ENCODE measurements around the gene CCDC32.
A peak's percentile ranks its signal among the peaks of the same experiment; 100 is the strongest.
"Not testable (repeated sequence)": the region's sequence is repeated elsewhere in the genome, so short reads cannot be mapped to it uniquely, and the experiment has no call there.

CCDC32 gene, protein sequence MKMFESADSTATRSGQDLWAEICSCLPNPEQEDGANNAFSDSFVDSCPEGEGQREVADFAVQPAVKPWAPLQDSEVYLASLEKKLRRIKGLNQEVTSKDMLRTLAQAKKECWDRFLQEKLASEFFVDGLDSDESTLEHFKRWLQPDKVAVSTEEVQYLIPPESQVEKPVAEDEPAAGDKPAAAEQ
- total RNA-seq: 17.0 to 49.8 (median 27.3) reads per million in 18 experiments

DNA sequence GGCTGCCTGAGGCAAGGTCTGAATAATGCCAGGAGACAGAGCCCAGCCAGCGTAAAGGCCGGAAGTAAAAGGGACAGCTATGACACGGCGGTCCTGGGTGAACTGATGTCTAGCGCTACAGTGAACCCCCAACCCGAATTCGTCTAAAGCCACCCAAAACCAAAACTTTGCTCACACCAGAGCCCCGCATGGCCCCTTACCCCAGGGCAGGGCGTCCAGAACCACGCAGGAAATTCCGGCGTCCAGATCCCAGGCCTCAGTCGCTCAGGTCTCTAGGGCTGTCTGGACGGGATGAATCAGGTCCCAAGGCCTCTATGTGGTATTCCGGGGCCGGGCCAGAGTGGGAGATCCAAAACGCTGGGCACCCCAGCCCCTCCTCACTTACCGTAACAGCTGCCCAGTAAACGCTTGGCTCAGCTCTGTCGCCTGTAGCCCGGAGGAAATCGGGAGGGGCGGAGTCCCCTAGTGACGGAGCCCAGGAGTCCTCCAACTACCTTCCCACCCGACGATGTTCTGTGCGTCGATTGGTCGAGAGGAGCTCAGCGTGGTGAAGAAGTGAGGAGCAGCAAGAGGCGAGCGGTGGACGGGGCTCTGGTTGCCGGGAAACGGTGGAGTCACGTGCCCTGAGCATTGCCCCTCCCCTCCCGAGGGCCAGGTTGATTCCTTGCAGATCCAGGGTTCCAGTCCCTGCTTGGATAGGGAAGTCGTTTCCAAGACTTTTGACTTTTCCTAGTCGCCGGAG lies at the start of gene CCDC32:
TSS of gene CCDC32 (minus strand) at position 452 of the 742 bp plus-strand sequence. CDS start 2,027 bp downstream, outside the sequence.
- peak; percentile 98 for DNase-seq

DNA sequence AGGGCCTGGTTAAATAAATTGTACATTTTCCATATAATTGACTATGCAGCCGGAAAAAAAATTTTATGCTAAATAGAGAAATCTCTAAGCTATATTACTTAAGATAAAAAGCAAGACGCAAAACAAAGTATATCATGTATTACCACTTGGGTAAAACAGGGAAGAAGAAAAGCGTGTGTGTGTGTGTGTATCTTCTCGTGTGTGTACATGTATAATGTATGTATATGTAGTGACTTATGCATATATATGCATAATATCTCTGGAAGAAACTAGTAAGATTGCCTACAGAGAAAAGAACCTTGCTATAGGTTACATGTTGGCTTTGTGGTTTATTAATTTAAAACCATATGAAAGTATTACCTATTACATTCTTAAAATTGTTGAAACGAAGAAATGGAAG lies 48.2 kb upstream of the CCDC32 start:
- DNase-seq: no peak

DNA sequence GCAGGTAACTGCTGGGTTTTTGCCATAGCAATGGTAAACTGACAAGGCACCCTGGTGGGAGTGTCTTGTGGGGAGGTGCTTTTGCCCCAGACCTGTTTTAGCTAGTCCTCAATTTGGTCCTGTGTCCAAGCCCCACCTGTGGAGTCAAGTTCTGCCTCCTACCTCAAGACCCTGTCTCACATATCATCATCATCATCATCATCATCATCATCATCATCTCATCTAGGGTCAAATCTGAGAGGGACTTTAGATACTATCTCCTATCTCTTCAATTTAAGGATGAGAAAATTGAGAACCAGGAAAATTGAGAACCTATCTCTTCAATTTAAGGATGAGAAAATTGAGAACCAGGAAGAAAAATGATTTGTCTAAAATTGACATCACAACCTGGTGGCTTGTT lies 39.1 kb upstream of the CCDC32 start:
- no peak for DNase-seq

DNA sequence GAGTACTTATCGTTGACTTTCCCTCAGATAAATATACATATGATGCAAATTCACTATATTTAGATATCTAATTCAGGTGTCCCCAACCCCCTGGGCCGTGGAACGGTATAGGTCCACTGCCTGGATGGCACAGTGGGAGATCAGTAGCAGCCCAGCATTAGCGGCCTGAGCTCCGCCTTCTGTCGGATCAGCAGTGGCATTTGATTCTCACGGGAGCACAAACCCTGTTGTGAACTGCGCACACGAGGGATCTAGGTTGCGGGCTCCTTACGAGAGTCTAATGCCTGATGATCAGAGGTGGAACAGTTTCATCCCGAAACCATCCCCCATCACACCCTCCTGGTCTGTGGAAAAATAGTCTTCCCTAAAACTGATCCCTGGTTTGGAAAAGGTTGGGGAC lies 36.1 kb upstream of the CCDC32 start:
- DNase-seq: no peak

DNA sequence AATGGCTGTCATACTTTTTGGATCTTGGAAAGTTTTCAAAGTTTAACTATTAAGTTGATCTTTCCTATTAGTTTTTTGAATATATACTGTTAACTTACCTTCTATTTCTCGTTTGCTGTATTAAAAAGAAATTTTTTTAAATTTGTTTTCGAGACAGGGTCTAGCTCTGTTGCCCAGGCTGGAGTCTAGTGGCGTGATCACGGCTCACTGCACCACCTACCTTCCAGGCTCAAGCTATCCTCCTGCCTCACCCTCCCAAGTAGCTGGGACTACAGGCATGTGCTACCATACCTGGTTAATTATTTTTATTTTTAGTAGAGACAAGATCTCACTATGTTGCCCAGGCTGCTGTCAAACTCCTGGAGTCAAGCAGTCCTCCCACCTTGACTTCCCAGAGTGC lies 33.8 kb upstream of the CCDC32 start:
- DNase-seq: no peak

DNA sequence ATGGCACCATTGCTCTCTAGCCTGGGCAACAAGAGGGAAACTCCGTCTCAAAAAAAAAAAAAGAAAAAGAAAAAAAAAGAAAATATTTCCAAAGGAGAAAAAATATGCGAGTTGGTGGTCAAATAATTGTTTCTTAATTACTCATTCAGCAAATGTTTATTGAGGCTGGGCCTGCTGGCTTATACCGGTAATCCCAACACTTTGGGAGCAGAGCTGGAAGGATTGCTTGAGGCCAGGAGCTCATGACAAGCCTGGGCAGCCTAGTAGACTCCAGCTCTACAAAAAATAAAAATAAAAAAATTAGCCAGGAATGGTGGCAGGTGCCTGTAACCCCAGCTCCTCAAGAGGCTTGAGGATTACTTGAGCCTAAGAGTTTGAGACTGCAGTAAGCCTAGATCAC lies 33.3 kb upstream of the CCDC32 start:
- no peak for DNase-seq

DNA sequence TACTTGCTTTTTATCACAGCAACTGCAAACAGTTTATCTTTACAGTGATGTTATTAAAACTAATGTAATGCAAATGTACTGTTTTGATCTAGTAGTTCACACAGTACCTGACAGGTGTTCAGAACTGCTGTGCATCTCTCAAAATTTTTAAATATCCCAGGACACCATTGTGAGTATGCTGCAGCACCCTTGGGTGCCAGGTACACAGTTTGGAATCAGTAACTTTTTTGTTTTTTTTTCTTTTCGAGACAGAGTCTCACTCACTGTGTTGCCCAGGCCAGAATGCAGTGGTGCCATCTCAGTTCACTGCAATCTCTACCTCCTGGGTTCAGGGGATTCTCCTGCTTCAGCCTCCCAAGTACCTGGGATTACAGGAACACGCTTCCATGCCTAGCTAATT lies 32.2 kb upstream of the CCDC32 start:
- no peak for DNase-seq

DNA sequence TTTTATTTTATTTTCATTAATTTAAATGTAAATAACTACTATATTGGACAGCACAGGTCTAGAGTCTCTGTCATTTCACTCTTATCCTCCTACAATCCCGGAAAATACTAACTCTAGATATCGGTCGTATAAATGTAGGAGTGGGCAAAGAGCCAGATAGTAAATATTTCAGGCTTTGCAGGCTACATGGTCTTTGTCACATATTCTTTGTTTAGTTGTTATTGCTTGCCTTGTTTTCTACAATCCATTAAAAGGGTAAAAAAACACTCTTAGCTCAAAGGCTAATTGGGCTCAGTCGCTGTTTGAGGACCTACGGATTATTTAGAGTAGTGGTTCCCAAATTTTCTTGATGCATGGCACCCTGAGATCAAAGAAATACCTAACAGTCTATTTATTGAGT lies 30.9 kb upstream of the CCDC32 start:
- no peak for DNase-seq

DNA sequence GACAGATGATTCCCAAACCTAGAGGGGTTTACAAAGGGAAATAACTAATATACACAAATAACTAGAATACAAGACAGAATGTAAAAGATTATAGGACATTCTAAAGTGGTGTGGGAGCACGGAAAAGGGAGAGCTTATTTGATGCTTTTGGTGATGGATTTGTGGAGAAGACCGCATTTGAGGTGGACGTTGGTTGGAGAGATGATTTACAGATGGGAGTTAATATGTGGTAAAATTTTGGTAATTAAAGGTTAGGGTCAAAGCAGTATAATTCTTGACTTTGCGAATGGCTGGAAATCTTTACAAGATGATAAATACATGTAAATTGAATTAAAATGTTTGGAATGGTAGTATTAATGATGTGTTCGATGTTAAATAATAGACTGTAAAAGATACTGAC lies 30.4 kb upstream of the CCDC32 start:
- no peak for DNase-seq

DNA sequence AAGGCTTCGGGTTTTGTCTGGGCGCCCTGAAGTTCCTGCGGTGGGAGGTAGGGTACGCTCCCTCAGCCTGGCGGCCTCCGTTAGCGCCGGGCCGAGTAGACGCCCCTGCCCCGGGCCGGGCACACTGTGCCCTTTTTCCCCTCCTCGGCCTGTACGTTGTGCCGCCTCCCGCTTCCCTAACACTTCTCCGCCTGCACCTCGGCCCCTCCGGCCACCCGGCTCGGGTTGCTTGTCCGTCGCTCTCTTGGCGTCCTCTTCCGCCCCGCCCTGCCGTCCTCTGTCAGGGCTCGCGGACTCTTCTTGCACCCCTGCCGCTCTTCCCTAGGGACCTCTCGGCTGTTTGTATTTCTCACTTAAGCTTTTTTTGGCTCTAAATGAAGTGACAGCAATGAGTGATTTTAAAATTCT lies 29.6 kb upstream of the CCDC32 start:
- peak; percentile 56 to 75 for DNase-seq

DNA sequence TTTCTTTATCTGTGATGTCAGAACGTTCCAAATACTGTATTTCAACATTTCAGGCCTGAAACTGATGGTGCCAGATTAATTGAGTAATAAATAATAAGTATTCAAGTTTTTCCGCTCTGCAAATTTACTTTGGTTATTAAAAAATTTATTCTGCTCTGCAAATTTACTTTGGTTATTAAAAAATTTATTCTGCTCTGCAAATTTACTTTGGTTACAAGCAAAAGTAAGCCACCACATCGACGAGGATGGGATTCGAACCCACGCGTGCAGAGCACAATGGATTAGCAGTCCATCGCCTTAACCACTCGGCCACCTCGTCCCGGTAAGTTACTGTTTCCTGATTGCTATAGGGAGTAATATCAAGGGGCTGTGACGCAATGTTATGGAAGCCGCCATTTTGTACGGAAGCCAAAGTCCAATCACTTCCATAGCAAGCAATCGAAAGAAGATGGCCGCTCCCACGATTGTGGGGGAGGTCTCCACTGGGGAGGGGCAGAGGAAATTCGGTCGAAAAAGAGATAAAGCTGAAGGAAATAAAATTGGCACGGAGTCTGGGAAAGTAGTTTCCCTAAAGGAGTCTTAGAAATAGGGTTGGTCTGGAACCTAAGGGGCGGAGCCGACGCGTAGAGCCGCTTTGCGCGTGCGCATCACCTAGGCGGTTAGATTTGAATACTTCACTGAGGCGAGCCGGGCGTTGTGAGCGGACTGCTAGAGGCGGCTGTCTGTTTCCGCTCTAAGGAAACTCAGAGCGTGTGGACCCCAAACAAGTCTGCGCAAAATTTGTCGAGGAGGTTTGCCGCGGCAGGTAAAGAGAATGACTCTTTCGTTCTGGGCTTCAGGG lies 29.0 kb upstream of the CCDC32 start, which contains the start of gene KNL1:
TSS of gene KNL1 (plus strand) at position 662 of the 841 bp plus-strand sequence. CDS start 8,683 bp downstream, outside the sequence.
- DNase-seq: peak; percentile 93 to 98

DNA sequence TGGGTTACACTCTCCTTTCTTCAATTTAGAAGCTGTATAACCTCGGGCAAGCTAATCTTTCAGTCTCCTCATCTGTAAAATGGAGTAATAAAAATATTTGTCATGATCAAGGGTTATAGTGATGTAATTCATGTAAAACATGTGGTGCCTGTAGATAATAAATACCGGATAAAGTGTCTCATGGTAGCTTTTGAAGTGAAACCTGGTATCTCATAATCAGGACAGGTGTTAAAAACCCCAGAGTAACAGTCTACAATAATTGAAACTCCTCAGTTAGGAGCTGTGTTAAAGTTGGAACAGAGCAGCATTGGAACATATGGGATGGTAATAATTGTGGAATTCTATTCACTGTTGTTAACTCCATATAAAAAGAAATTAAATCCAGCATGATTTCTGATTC lies 28.3 kb upstream of the CCDC32 start:
- DNase-seq: no peak

DNA sequence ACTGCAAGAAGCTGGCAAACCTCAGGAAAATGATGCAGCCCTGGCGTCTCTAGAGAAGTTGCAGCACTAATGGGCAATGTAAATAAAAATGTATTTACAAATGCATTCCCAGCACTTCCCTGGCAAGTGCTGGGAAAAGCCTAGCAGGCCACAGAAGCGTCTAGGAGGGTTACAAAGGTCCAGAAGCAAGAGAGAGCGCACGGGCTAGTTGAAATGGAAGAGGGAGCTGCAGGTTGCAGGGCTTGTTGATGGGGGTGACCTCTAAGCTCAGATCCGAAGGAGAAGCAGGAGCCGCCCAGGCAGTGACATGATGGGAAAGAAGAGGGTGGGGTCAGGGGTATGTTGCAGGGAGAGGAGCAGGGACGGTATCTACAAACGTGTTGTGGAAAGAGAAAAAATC lies 26.5 kb upstream of the CCDC32 start:
- no peak for DNase-seq

DNA sequence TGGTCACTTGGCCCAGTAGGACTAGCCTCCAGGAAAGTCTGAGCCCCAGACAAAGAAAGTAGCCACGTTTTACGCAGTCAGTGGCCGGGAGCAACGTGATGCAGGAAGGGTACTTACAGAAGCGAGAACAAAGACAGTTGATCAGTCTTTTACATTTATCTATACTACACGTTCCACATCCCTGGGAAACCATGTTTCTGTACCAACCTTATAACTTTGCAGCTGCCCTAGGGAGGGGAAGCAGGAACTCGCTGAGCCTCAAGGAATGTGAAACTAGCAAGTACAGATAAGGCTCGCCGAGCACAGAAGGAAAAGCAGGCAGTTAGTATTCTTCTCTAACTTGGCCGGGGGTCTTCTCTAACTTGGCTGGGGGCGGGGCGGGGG lies 25.8 kb upstream of the CCDC32 start:
- DNase-seq: no peak

DNA sequence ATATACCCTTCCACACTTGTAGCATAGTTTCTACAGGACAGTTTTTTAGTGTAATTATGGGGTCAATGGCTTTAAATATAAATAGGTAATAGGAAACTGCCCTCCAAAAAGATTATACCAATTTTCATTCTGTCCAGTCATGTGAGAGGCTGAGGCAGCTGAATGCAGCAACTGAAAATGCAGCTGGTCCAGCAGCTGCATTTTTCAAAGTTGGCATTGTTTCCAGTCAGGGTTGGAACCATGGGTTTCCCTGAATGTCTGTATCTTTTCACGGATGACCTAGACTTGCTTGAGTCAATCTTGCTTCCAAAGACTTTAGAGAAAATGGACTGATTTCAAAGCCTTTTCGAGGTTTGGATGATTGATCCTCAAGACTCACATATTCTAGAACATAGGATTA lies 19.3 kb upstream of the CCDC32 start:
- DNase-seq: no peak

DNA sequence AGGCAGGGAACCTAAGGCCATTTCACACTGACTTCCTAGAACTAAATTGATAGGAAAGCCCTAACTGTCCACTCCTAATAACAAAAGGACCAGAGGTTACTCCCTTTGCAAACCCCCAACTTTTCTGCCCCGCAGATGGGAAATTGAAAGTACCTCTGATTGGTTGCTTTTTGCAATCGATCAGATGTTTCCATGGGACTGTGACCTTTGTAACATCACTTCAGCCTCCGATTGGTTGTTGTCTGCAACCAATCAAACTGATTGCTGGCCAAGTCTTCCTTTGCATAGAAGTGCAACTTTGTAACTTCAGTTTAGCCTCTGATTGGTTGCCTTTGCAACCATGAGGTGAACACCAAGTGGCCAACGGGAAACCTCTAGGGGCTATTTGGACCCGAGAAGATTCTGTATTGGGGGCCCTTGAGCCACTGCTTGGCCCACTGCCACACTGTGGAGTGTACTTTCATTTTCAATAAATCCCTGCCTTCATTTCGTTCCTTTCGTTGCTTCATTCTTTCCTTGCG lies 17.9 kb upstream of the CCDC32 start:
- peak; percentile 48 to 55 for DNase-seq

DNA sequence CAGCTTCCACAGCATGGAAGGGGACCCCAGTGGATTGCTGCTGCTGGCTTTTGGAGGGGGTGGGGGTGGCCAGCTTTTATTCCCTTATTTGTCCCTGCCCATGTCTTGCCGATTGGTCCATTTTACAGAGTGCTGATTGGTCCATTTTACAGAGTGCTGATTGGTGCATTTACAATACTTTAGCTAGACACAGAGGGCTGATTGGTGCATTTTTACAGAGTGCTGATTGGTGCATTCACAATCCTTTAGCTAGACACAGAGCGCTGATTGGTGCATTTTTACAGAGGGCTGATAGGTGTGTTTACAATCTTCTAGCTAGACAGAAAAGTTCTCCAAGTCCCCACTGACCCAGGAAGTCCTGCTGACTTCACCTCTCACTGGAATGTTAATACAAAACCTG lies 17.0 kb upstream of the CCDC32 start:
- not testable (repeated sequence) for DNase-seq

DNA sequence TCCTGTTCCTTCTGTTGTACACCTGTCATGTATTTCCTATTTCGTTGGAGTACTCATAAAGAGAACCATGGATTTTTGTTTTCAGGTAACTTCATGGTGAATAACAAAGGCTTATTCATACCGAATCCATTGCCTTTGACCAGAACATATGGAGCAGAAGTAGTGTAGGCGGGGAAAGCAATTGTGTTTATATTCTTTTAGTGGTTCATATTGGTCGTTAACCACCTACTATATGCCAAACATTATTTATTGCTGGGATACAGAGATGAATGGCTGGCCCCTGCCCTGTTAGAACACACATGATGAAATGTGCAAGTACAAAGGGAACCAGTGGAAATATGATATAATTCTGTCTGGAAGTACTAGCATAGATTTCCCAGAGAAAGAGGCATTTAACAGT lies 14.1 kb upstream of the CCDC32 start:
- no peak for DNase-seq

DNA sequence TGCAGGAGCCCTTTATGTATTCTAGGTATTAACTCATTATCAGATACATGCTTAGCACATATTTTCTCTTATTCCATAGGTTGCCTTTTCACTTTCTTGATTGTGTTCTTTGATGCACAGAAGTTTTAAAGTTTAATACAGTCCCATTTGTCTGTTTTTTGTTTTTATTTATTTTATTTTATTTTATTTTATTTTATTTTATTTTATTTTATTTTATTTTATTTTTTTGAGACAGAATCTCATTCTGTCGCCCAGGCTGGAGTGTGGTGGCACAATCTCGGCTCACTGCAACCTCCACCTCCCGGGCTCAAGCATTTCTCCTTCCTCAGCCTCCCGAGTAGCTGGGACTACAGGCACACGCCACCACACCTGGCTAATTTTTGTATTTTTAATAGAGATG lies 12.1 kb upstream of the CCDC32 start:
- not testable (repeated sequence) for DNase-seq

DNA sequence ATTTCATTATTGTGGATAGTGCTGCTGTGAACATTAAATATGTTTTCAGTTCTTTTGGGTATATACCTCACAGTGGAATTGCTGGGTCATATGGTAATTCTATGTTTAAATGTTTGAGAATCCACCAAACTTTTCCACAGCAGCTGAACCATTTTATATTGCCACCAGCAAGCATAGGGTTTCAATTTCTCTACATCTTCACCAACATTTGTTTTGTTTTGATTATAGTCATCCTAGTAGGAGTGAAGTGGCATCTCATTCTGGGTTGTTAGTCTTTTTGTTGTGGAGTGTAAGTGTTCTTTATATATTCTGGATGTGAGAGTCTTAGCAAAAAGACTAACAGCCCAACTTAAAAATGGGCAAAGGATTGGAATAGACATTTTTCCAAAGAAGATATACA lies 10.3 kb upstream of the CCDC32 start:
- DNase-seq: no peak

DNA sequence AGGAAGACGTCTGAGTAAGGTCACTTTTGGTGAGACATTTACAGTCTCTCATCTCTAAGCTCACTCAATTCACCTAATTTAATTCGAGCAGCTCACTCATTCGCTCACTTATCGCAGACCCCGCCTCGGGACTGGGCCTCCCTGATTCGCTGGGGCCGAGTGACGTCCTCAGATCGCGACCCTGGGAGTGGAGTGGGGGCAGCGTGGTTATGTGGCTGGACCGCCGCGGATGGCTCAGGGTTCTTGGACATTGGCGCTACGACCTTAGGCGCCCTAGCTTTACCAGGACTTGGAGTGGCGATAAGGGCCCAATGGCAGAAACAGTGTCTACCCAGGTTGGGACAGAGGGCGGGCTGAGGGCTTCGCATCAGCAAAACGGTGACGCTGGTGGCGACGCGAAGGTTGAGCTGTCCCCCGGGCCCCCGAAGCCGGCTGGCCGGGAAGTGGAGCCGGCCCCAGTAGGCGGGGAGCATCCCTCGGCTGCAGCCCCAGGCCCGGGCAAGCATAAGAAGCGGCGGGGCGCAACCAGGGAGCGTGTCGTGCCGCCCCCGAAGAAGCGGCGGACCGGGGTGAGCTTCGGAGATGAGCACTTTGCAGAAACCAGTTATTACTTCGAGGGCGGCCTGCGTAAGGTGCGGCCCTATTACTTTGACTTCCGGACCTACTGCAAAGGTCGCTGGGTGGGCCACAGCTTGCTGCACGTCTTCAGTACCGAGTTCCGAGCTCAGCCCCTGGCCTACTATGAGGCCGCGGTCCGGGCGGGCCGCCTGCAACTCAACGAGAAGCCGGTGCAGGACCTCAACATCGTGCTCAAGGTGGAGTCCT lies 4.5 kb upstream of the CCDC32 start, which contains the start of gene RPUSD2:
TSS of gene RPUSD2 (plus strand) at position 171 of the 825 bp plus-strand sequence. CDS start at position 210, 39 bp downstream.
- DNase-seq: peak; percentile 89 to 90

DNA sequence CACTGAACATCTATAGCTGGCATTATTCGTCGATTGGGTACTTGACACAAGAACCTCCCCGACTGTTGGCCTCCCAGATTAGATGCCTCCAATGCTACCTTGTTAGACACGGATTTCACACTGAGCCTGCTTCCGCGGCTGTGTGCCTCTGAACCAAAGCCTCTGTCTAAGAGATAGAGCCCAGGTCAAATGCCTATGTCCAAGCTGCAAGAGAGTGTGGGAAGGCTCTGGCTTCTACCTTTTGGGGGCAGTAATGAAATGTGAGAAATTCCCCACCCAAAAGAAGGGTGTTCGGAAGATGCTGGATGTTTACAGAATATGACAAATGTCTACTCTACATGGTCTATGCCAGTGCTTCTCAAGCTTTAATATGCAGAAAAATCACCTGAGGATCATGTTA lies 2.3 kb upstream of the CCDC32 start:
- peak in 1 of 2 donors; percentile 20 for DNase-seq

Data from inflammatory macrophage (primary cell).